PC-9 (cell line): Measurements from ENCODE around the gene KIAA2012. TPM values are rescaled to one million over a fixed set of nuclear protein-coding genes. Genes with fewer than 3 reads are reported as not detected.

Source experiments
- BruUV-seq: library from RNA; stranded (reverse); fragments of 400-500 nt; replicated peaks from 2 replicates; lab custom pipeline; 2021; lab: Mats Ljungman, UMichigan
- CTCF ChIA-PET: fragments of 300-600 bp; sonication (Branson Sonifier 250); formaldehyde crosslinking; loops from one replicate; lab custom pipeline; 2022; ENCODE audit warnings: antibody characterized with exemption; lab: Charles Lee
- POLR2A ChIA-PET: fragments of 300-600 bp; sonication (Branson Sonifier 250); formaldehyde crosslinking; loops from one replicate; lab custom pipeline; 2022; ENCODE audit warnings: antibody characterized with exemption; ENCODE audit not compliant: unreplicated experiment; lab: Charles Lee
- DNase-seq, 2 experiments: peaks; one replicate each; pipeline versions ENCODE4 v3.0.0 to v3.0.0-alpha.2; 2015 to 2022; ENCODE audit warnings: mixed read lengths in 1 of 2
- H2AFZ ChIP-seq: fragments of 200-600 bp; sonication (generic); 2 replicates; pipeline ENCODE4 v1.8.1; 2017; ENCODE audit warnings: antibody characterized with exemption
- H3F3A ChIP-seq: fragments of 200-600 bp; sonication (generic); 2 replicates; pipeline ENCODE4 v1.8.1; 2017; ENCODE audit warnings: antibody characterized with exemption, mild to moderate bottlenecking, low read depth; ENCODE audit not compliant: insufficient read depth
- H3K27ac ChIP-seq: fragments of 200-600 bp; sonication (generic); 2 replicates; pipeline ENCODE4 v1.6.1; 2016; ENCODE audit warnings: mixed run types
- H3K27me3 ChIP-seq: fragments of 200-600 bp; sonication (generic); 2 replicates; pipeline ENCODE4 v1.6.1; 2016; ENCODE audit warnings: low read depth, mixed run types; ENCODE audit not compliant: insufficient read depth
- H3K36me3 ChIP-seq: fragments of 200-600 bp; sonication (generic); 2 replicates; pipeline ENCODE4 v1.6.1; 2016; ENCODE audit warnings: low read depth, mixed run types
- H3K4me1 ChIP-seq: fragments of 200-600 bp; sonication (generic); replicated peaks from 2 replicates; pipeline ENCODE4 v1.6.1; 2016; ENCODE audit warnings: mixed run types; ENCODE audit not compliant: insufficient read depth
- H3K4me2 ChIP-seq: fragments of 200-600 bp; sonication (generic); 2 replicates; pipeline ENCODE4 v1.6.1; 2017; ENCODE audit warnings: mixed run types
- H3K4me3 ChIP-seq: fragments of 200-600 bp; sonication (generic); 2 replicates; pipeline ENCODE4 v1.6.1; 2016; ENCODE audit warnings: mixed run types
- H3K79me2 ChIP-seq: fragments of 200-600 bp; sonication (generic); 2 replicates; pipeline ENCODE4 v1.6.1; 2017; ENCODE audit warnings: low read depth, mixed run types
- H3K9me2 ChIP-seq: fragments of 200-600 bp; sonication (generic); 2 replicates; pipeline ENCODE4 v1.8.1; 2017; ENCODE audit warnings: mild to moderate bottlenecking; ENCODE audit not compliant: insufficient read depth
- H3K9me3 ChIP-seq: fragments of 200-600 bp; sonication (generic); 2 replicates; pipeline ENCODE4 v1.8.1; 2016; ENCODE audit warnings: low read depth; ENCODE audit not compliant: insufficient read depth
- H4K20me1 ChIP-seq: fragments of 200-600 bp; sonication (generic); 2 replicates; pipeline ENCODE4 v1.8.1; 2017; ENCODE audit not compliant: insufficient read depth
- CTCF ChIP-seq: fragments of 200-600 bp; sonication (generic); conservative IDR thresholded peaks from 2 replicates; pipeline ENCODE4 v1.6.1; 2017; ENCODE audit warnings: mixed run types, antibody characterized with exemption, mild to moderate bottlenecking, moderate library complexity
- EZH2 ChIP-seq: fragments of 200-600 bp; sonication (generic); IDR thresholded peaks from 2 replicates; pipeline ENCODE4 v1.8.0; 2017; ENCODE audit warnings: antibody characterized with exemption, low read depth
- intact Hi-C: fragments of 100-400 bp; cut with micrococcal nuclease; formaldehyde crosslinking; loops from one replicate; pipeline ENCODE4 v1.10.0; 2022; ENCODE audit not compliant: unreplicated experiment
- total RNA-seq: library from RNA; stranded (reverse); gene quantifications from 2 replicates; pipeline ENCODE4 v1.2.3, GENCODE V29; 2021

Gene KIAA2012
- total RNA-seq, 1 experiment from 2014 or later = not detected

GRCh38 chr2:202031246-202031951 lies 41.7 kb upstream of the KIAA2012 start:
- H3K4me1 ChIP-seq = peaks cover 9% of the 10 kb centered on the region
- peak overlapping the region; percentile 92 for H3K4me2 ChIP-seq
- BruUV-seq = no TSS peak
- no peaks in the 10 kb centered on the region for H3K9me2 ChIP-seq
- no peak for DNase-seq
- H3K27ac ChIP-seq = no peak overlapping the region
- CTCF ChIA-PET = no interaction called here
- H3K79me2 ChIP-seq = peaks cover 17% of the 10 kb centered on the region
- H4K20me1 ChIP-seq = no peaks in the 10 kb centered on the region
- H3K9me3 ChIP-seq = no peaks in the 10 kb centered on the region
- no peak overlapping the region; the same call in 1 of the 2 replicates for H3K4me3 ChIP-seq
- H2AFZ ChIP-seq = no peak overlapping the region
- POLR2A ChIA-PET = no interaction called here
- H3K36me3 ChIP-seq = no peaks in the 10 kb centered on the region
- TF ChIP-seq EZH2 (no peak), CTCF (no peak)
- intact Hi-C loops = loop anchor here (10.0 kb wide), 2 partner anchors 137 to 343 kb away; partner anchors contain the start of gene BMPR2
- no peaks in the 10 kb centered on the region for H3K27me3 ChIP-seq
- peaks cover 11% of the 10 kb centered on the region; the same call in 1 of the 2 replicates for H3F3A ChIP-seq

GRCh38 chr2:202032846-202033316 lies 40.2 kb upstream of the KIAA2012 start:
- ChIA-PET CTCF (no interaction called here), POLR2A (no interaction called here)
- Histone ChIP-seq H3K27ac (peak overlapping the region; percentile 88), H3F3A (peaks cover 11% of the 10 kb centered on the region; the same call in 1 of the 2 replicates), H3K4me3 (peak overlapping the region; percentile 70), H4K20me1 (no peaks in the 10 kb centered on the region), H3K36me3 (no peaks in the 10 kb centered on the region), H3K9me2 (no peaks in the 10 kb centered on the region), H3K9me3 (no peaks in the 10 kb centered on the region), H3K4me1 (peaks cover 22% of the 10 kb centered on the region), H3K4me2 (peak overlapping the region; percentile 92), H3K79me2 (peaks cover 32% of the 10 kb centered on the region), H2AFZ (peak overlapping the region; percentile 91), H3K27me3 (no peaks in the 10 kb centered on the region)
- TSS peak; percentile 76 for BruUV-seq
- no peak for DNase-seq
- TF ChIP-seq EZH2 = no peak
- no peak for TF ChIP-seq CTCF
- intact Hi-C loops = loop anchor here (2.0 to 10.0 kb wide), 4 partner anchors 138 to 342 kb away; partner anchors contain the start of gene BMPR2

GRCh38 chr2:202033317-202034248 lies 39.5 kb upstream of the KIAA2012 start, which contains the start of gene FZD7:
Gene FZD7 (plus strand): TSS chr2:202033855. CDS start chr2:202034648, 793 bp downstream.
- Histone ChIP-seq H3K27ac (peak within 1 kb of the TSS; percentile 88), H3K36me3 (no peaks in the 10 kb centered on the region), H3K9me3 (no peaks in the 10 kb centered on the region), H3K4me1 (peaks cover 29% of the 10 kb centered on the region), H2AFZ (peak within 1 kb of the TSS; percentile 91), H3K4me3 (peak within 1 kb of the TSS; percentile 75), H3K27me3 (no peaks in the 10 kb centered on the region), H3K9me2 (no peaks in the 10 kb centered on the region), H3F3A (peaks cover 13% of the 10 kb centered on the region), H3K79me2 (peaks cover 39% of the 10 kb centered on the region), H4K20me1 (no peaks in the 10 kb centered on the region), H3K4me2 (peak within 1 kb of the TSS; percentile 92)
- ChIA-PET POLR2A (interaction anchor here (0.6 kb wide), 1 partner anchor 1778 kb away, joined by 4 read pairs; no protein-coding TSS in a partner anchor), CTCF (no interaction called here)
- no TSS peak for BruUV-seq
- intact Hi-C loops = loop anchor here (2.0 to 10.0 kb wide), 5 partner anchors 139 to 341 kb away; partner anchors contain the start of gene BMPR2
- peak; percentile 71 to 87 for DNase-seq
- no peak for TF ChIP-seq EZH2
- TF ChIP-seq CTCF = no peak
